Hepatocyte (in vitro differentiated cells): ENCODE measurements around the gene LATS2.
"Not testable (repeated sequence)": the region's sequence is repeated elsewhere in the genome, so short reads cannot be mapped to it uniquely, and the experiment has no call there.

Experiments
- CTCF ChIP-seq: fragments of 200-600 bp; sonication (generic); IDR thresholded peaks from 2 replicates; pipeline ENCODE4 v1.5.1; 2016; ENCODE audit warnings: antibody characterized with exemption, mild to moderate bottlenecking; ENCODE audit not compliant: poor library complexity
- EZH2 ChIP-seq: fragments of 200-600 bp; sonication (generic); IDR thresholded peaks from 2 replicates; pipeline ENCODE4 v1.6.1; 2016; ENCODE audit warnings: antibody characterized with exemption, mild to moderate bottlenecking, borderline replicate concordance

GRCh38 chr13:20940511-20940910, 120.9 kb downstream of the LATS2 start:
- TF ChIP-seq CTCF, EZH2: not testable (repeated sequence)
